AG09319 (cell line): ENCODE measurements around the gene GPR39.

ENCODE experiments used
- DNase-seq: peaks from one replicate; pipeline ENCODE4 v3.0.0-alpha.2; 2010; ENCODE audit warnings: low read depth; ENCODE audit errors: extremely low read depth
- TF ChIP-seq, protein P1 (sequence below): IDR thresholded peaks from 2 replicates; pipeline ENCODE4 v1.5.1; 2011; ENCODE audit warnings: low read depth, mild to moderate bottlenecking, inconsistent platforms, low read length, moderate library complexity

Gene GPR39

DNA sequence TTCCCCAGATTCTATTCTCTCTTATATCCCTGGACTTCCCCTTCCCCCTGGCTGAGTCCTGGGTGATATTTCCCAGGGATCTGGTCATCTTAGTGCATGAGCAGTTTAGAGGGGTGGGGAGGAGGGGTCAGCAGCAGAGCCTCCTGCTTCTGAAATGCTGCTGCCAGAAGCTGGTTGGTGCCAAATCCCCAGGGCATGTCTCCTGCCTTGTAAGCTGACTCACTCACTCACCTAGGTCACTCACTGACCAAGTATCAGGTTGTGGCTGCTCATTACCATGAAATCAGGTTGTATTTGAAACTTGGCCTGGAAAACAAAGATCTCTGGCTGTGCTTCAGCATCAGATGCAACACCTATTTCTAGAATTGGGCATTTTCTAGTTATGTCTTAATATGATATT, 14.3 kb downstream of the GPR39 start:
- TF ChIP-seq, protein P1, sequence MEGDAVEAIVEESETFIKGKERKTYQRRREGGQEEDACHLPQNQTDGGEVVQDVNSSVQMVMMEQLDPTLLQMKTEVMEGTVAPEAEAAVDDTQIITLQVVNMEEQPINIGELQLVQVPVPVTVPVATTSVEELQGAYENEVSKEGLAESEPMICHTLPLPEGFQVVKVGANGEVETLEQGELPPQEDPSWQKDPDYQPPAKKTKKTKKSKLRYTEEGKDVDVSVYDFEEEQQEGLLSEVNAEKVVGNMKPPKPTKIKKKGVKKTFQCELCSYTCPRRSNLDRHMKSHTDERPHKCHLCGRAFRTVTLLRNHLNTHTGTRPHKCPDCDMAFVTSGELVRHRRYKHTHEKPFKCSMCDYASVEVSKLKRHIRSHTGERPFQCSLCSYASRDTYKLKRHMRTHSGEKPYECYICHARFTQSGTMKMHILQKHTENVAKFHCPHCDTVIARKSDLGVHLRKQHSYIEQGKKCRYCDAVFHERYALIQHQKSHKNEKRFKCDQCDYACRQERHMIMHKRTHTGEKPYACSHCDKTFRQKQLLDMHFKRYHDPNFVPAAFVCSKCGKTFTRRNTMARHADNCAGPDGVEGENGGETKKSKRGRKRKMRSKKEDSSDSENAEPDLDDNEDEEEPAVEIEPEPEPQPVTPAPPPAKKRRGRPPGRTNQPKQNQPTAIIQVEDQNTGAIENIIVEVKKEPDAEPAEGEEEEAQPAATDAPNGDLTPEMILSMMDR = no peak
- DNase-seq = no peak

DNA sequence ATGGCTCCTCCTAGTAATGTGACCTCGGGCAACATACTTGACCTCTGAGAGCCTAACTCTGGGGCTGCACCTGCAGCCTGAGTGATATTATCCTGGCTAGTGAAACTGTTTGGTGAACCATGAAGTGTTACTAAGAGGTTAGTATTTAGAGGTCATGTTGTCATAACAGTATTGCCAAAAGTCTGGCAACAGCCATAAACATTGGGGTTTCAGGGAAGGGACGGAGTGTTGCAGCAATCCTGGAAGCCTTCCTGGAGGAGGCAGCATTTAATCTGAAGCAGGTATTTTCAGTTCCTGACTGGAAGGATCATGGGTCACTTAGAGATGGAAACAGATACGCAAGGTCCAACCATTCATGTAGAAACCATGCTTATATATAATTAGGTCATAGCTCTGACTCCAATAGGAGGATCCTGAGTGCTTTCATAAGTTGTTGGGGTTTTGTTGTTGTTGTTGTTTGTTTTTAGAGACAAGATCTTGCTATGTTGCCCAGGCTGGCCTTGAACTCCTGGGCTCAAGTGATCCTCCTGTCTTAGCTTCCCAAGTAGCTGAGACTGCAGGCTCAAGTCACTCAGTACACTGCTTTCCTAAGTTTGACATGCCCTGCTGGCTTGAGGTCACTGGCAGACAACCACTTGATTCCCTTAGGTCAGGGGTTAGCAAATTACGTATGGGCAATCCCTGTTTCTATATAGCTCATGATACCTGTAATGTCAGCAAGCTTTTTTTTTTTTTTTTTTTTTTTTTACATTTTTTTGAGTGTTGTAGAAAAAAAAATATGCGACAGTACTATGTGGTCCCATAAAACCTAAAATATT, 21.5 kb downstream of the GPR39 start:
- TF ChIP-seq, protein P1 = no peak
- no peak for DNase-seq

DNA sequence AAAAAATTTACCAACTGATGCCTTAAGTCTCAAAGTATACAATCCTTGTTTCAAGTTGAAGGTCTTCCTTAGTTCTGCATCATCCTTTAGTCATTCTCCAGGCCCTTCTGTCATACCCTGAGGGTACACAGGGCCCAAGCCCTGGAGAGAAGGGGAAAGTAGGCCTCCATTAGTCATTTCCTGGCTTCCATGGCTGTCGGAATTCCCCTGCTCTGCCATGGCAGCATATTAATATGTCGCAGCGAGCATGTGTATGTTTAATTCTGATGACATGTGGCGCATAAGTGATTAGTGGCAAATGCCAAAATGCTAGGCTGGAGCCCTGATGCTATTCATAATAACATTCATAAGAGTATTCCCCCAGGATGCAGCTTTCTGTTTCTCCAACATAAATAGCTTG, 22.1 kb downstream of the GPR39 start:
- TF ChIP-seq, protein P1 = no peak
- DNase-seq = peak; percentile 57

DNA sequence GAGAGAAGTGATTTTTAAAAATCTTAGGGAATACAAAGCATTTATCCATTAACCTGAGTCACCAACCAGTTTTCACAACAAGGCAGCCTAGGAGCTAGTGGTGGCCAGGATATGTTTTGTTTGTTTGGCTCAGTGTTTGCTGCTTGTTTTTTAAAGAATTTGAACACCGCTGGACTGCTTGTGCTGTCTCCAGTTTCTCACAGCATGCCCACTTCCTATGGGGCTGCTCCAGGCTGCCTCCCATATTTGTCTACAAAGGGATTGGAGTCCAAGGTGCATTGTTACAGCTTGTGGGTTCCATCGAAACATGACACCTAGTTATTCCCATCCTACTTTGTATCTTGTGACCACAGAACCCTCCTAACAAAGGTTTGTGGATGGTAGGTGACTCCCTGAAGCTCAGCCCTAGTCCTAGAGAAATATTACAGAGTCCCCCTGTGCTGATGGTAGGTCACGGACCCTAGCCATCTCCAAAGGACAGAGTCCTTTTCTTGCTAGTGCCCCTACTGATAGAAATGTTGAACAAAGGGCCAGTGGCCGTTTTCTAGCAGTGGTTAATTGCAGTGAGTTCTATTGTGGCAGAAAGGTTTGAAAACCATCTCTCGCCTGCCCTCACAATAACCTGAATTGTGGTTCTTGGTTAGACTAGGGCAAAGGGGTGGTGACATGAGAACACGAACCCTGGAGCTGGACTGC, 23.2 kb downstream of the GPR39 start:
- no peak for DNase-seq
- TF ChIP-seq, protein P1 = no peak

DNA sequence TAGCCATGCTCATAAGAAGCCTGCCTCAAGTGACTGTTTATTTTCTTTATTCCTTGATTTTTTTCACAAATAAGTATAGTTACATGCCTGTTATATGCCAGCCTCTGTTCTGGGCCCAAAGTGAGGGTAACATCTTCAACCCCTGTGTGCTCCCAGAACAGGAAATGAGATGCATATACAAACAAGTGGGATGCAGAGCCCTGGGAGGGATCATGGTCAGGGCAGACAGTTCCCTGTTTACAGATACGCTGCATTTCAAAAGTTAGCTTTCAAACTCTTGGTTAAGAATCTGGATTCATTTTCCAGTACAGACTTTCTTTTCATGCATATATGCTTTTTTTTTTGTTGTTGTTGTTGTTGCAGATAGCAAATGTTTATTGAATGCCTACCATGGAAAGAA, 24.4 kb downstream of the GPR39 start:
- TF ChIP-seq, protein P1 = no peak
- DNase-seq = no peak

DNA sequence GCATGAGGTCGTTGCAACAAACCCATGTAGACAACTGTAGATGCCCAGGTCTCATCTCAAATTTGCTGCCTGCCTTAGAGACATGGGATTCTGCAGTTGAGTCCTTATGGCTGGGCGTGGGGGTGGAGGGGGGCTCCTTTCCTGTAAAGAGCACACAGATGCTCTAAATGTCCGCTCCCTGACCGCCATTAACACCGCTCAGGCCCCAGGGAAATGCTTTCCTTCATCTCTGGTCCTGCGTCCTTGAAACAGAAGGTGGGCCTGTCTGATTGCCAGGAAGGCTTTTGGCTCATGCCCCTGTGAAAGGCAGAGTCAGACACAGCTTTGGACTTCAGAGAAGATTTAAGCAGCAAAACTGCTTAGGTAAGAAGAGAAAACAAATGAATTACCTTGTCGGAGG, 25.7 kb downstream of the GPR39 start:
- TF ChIP-seq, protein P1 = no peak
- no peak for DNase-seq

DNA sequence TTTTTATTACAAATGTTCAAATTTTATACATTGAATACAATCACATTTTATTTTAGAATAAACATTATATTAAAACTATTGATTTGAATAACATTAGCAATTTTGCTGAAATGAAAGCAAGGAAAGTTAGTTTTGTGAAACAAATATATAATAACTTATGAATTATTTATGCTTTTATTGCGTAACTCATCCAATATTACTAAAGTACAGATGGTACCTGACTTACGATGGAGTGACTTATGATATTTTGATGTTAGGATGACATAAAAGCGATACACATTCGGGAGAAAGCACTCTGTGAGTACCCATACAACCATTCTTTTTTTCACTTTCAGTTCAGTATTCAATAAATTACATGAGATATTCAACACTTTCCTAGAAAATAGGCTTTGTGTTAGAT, 26.5 kb downstream of the GPR39 start:
- TF ChIP-seq, protein P1 = no peak
- DNase-seq = no peak
